GM19238 (cell line): ENCODE measurements around the gene WDR11.

Experiments
- DNase-seq: peaks from one replicate; pipeline ENCODE4 v3.0.0; 2011; ENCODE audit warnings: low spot score; ENCODE audit not compliant: insufficient read length

The WDR11 gene

GRCh38 chr10:120945182-120945581, 94.0 kb downstream of the WDR11 start:
- DNase-seq: no peak

GRCh38 chr10:120945801-120946302, 94.7 kb downstream of the WDR11 start:
- no peak for DNase-seq

GRCh38 chr10:120946497-120946896, 95.3 kb downstream of the WDR11 start:
- no peak for DNase-seq

DNA sequence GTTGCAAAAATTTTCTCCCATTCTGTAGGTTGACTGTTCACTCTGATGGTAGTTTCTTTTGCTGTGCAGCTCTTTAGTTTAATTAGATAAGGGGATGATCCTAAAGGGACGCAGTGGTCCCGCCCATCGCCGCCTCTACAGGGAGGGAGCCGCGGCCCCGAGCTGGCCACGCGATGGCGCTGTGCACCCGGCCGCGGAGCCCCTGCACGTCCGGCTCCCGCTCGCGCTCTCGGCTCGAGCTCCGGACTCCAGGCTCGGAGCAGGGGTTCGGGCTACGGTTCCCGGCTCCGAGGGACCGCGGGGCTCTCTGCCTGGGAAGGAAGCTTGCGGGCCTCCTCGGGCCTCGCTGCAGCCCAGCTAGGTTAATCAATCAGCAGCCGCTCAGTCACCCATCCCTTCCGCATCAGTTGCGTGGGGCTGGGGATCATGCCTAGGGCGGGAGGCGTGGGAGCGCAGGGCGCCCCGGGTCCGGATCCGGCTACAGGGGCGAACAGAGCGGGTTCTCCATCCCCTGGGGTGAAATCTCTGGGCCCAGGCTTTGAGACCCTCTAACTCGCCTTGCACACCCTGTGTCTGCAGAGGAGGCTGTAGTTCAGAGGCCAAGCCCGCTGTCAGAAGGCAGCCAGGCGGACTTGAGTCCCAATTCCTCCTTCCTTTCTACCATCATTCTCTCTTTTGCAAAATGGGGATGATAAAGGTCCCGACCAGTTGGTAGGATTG, 97.9 kb downstream of the WDR11 start:
- DNase-seq: peak; percentile 80

DNA sequence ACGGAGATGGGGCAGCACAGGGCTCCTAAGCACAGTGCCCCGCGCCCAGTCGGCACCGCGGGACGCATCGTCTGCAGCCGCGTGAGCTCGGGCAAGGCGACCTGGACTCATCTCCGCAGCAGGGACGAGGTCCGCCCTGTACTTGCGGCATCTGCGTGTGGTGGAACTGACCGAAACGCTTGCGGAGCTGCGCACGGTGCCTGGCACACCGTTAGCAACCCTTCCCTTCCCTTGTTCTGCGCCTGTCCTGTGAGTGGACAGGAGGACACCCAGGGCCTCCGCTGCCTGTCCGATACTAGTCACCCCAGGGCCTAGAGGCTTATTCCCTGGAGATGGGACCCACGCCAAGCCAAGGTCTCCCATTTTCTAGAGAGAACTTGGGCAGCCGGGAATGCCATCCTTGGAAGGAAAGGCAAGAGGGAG, 98.5 kb downstream of the WDR11 start:
- no peak for DNase-seq

GRCh38 chr10:120950051-120950561, 98.9 kb downstream of the WDR11 start:
- DNase-seq: no peak

DNA sequence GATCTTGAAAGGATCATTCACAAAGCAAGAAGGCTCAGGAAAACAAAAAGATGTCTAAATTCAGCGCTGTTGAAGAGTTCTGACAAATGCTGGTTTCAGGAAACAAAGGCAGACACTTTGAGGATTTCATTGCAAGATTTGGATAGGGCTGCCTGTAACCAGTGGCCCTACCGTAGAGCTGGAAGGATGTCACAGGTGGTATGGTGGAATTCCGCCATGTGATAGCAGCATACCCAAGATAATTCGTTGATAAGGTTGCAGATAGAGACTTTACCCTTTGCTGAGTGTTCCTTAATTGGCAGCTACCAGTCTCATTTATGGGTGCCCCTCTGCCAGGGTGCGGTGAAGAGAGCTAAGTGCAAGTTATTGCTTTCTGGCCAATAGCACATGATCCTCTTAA, 100.1 kb downstream of the WDR11 start:
- DNase-seq: no peak

GRCh38 chr10:120953897-120954296, 102.7 kb downstream of the WDR11 start:
- no peak for DNase-seq
